CD14-positive monocyte (primary cell): ENCODE data around the gene ZBTB3. TPM values are rescaled to one million over a fixed set of nuclear protein-coding genes. Genes with fewer than 3 reads are reported as not detected.

Experiments
- DNase-seq, 3 donors: peaks; one replicate each; pipeline ENCODE4 v3.0.0-alpha.2; 2011 to 2022
- H2AFZ ChIP-seq: 2 replicates; pipeline ENCODE4 v1.6.0; 2012; ENCODE audit warnings: mild to moderate bottlenecking, low read depth, low read length, inconsistent platforms; ENCODE audit not compliant: insufficient read depth, poor library complexity, severe bottlenecking
- H3K27ac ChIP-seq, 2 donors: 1 replicate in 1 of 2; 2 replicates in 1 of 2; pipeline ENCODE4 v1.5.1; 2012 to 2013; ENCODE audit warnings: low read length in 2 of 2, control low read depth in 1 of 2, inconsistent platforms in 1 of 2, low read depth in 1 of 2, mild to moderate bottlenecking in 1 of 2
- H3K27me3 ChIP-seq, 2 donors: one replicate each; pipeline versions ENCODE4 v1.6.0 to v1.6.1; 2011 to 2013; ENCODE audit warnings: low read length in 2 of 2; ENCODE audit not compliant: control insufficient read depth in 2 of 2, insufficient read depth in 2 of 2
- H3K36me3 ChIP-seq, 2 donors: replicated peaks in 1 of 2; 1 replicate in 1 of 2; 2 replicates in 1 of 2; pipeline versions ENCODE4 v1.5.1 to v1.6.1; 2012 to 2013; ENCODE audit warnings: low read length in 2 of 2, control low read depth in 1 of 2, inconsistent platforms in 1 of 2, mild to moderate bottlenecking in 1 of 2; ENCODE audit not compliant: insufficient read depth in 2 of 2, control insufficient read depth in 1 of 2
- H3K4me1 ChIP-seq, 2 donors: 1 replicate in 1 of 2; 2 replicates in 1 of 2; pipeline versions ENCODE4 v1.5.1 to v1.6.1; 2012 to 2013; ENCODE audit warnings: low read length in 2 of 2, control low read depth in 1 of 2, inconsistent platforms in 1 of 2, mild to moderate bottlenecking in 1 of 2, moderate library complexity in 1 of 2; ENCODE audit not compliant: insufficient read depth in 2 of 2, control insufficient read depth in 1 of 2
- H3K4me2 ChIP-seq: replicated peaks from 2 replicates; pipeline ENCODE3; 2012; ENCODE audit warnings: low read length, moderate library complexity, mild to moderate bottlenecking; ENCODE audit not compliant: poor library complexity, severe bottlenecking; ENCODE audit errors: extremely low read depth
- H3K4me3 ChIP-seq, 3 experiments: fragments of 200-600 bp in 1 of 3; sonication (generic) in 1 of 3; replicated peaks in 1 of 3; 1 replicate in 2 of 3; 2 replicates in 1 of 3; pipeline ENCODE4 v1.5.1; 2011 to 2013; ENCODE audit warnings: low read length in 3 of 3, mild to moderate bottlenecking in 3 of 3, control low read depth in 2 of 3, low read depth in 2 of 3, inconsistent platforms in 1 of 3, moderate library complexity in 1 of 3
- H3K79me2 ChIP-seq: 2 replicates; pipeline ENCODE4 v1.6.0; 2012; ENCODE audit warnings: mild to moderate bottlenecking, control low read depth, inconsistent platforms, low read length, moderate library complexity; ENCODE audit not compliant: insufficient read depth
- H3K9ac ChIP-seq: 2 replicates; pipeline ENCODE4 v1.6.0; 2017; ENCODE audit warnings: low read length, mild to moderate bottlenecking; ENCODE audit not compliant: insufficient read depth, poor library complexity, severe bottlenecking
- H3K9me3 ChIP-seq, 2 donors: replicated peaks in 1 of 2; 1 replicate in 1 of 2; 2 replicates in 1 of 2; pipeline versions ENCODE4 v1.5.1 to v1.6.1; 2012 to 2013; ENCODE audit warnings: low read length in 2 of 2, control low read depth in 1 of 2; ENCODE audit not compliant: control insufficient read depth in 1 of 2, insufficient read depth in 1 of 2
- H4K20me1 ChIP-seq: 2 replicates; pipeline ENCODE4 v1.6.0; 2012; ENCODE audit warnings: mild to moderate bottlenecking, low read length, control low read depth, moderate library complexity; ENCODE audit not compliant: insufficient read depth
- H3K27ac Mint-ChIP-seq, 7 donors: one replicate each; pipeline ENCODE4 v1.8.0; 2020; ENCODE audit warnings: mild to moderate bottlenecking in 7 of 7, mixed read lengths in 7 of 7, moderate library complexity in 6 of 7, inconsistent platforms in 2 of 7
- H3K27me3 Mint-ChIP-seq, 3 donors: one replicate each; pipeline ENCODE4 v1.8.0; 2021 to 2022; ENCODE audit warnings: low read depth in 3 of 3, mild to moderate bottlenecking in 3 of 3, mixed read lengths in 3 of 3, moderate library complexity in 3 of 3, inconsistent platforms in 1 of 3
- H3K36me3 Mint-ChIP-seq, 2 donors: one replicate each; pipeline ENCODE4 v1.8.0; 2020; ENCODE audit warnings: mixed read lengths in 2 of 2, inconsistent platforms in 1 of 2, mild to moderate bottlenecking in 1 of 2
- H3K4me1 Mint-ChIP-seq: one replicate; pipeline ENCODE4 v1.8.0; 2020; ENCODE audit warnings: mild to moderate bottlenecking, mixed read lengths
- H3K4me3 Mint-ChIP-seq, 2 donors: one replicate each; pipeline ENCODE4 v1.8.0; 2020; ENCODE audit warnings: mild to moderate bottlenecking in 2 of 2, mixed read lengths in 2 of 2, moderate library complexity in 1 of 2
- H3K9me3 Mint-ChIP-seq, 7 donors: one replicate each; pipeline ENCODE4 v1.8.0; 2020 to 2022; ENCODE audit warnings: mixed read lengths in 7 of 7, mild to moderate bottlenecking in 6 of 7, moderate library complexity in 6 of 7, inconsistent platforms in 2 of 7
- CTCF ChIP-seq: fragments of 200-600 bp; IDR thresholded peaks from one replicate; pipeline ENCODE4 v1.8.0; 2022; ENCODE audit warnings: antibody characterized with exemption, mild to moderate bottlenecking
- WGBS: methylation state at CpG from one replicate; pipeline ENCODE4 v1.1.5; 2013; ENCODE audit warnings: missing lambda C conversion rate; ENCODE audit not compliant: insufficient coverage; 5-methylcytosine and 5-hydroxymethylcytosine counted together
- intact Hi-C, 2 donors: fragments of 100-400 bp; cut with micrococcal nuclease; formaldehyde crosslinking; loops; one replicate each; pipeline versions ENCODE4 v1.15.0 to v1.15.1; 2023
- polyA plus RNA-seq, 3 donors: library from polyadenylated mRNA; depleted of rRNA in 1 of 3; unstranded in 2 of 3; stranded (reverse) in 1 of 3; fragments of 300-500 nt in 2 of 3; fragments of >200 nt in 1 of 3; fragmentation: Illumina TruSeq in 2 of 3; gene quantifications; 1 replicate in 2 of 3; 2 replicates in 1 of 3; pipeline ENCODE4 v1.2.3, GENCODE V29; 2012 to 2021

ZBTB3 gene
- polyA plus RNA-seq, 3 donors = 1.7 to 4.5 (median 2.0) TPM

- Histone ChIP-seq H3K36me3 (peaks cover 15 to 19% of the 10 kb centered on the region in 2 donors), H2AFZ (peak within 1 kb of the TSS; percentile 98), H3K4me2 (peak within 1 kb of the TSS; percentile 96), H3K9ac (no peak within 1 kb of the TSS), H3K4me1 (peaks cover 60 to 77% of the 10 kb centered on the region in 2 donors), H3K9me3 (no peaks in the 10 kb centered on the region), H4K20me1 (no peaks in the 10 kb centered on the region), H3K27me3 (no peaks in the 10 kb centered on the region), H3K79me2 (peaks cover 13% of the 10 kb centered on the region), H3K27ac (peak within 1 kb of the TSS; percentile 29 to 97), H3K4me3 (peak within 1 kb of the TSS; percentile 17 to 91 (median 42))
- WGBS = 92% methylated on average over 9 of the region's 10 CpGs
- intact Hi-C loops = loop anchor here (5.0 to 10.0 kb wide), 2 partner anchors 55 to 113 kb away; partner anchors contain the start of genes TUT1 (in 2 of the 2) and INTS5 (in 1 of the 2)
- no peaks in the 10 kb centered on the region for H3K9me3 Mint-ChIP-seq
- TF ChIP-seq CTCF = no peak
- H3K36me3 Mint-ChIP-seq = peaks cover 10 to 20% of the 10 kb centered on the region in 2 donors
- H3K4me1 Mint-ChIP-seq = peaks cover 52% of the 10 kb centered on the region
- no peak for DNase-seq
- no peaks in the 10 kb centered on the region for H3K27me3 Mint-ChIP-seq
- peak within 1 kb of the TSS; percentile 82 to 87 for H3K4me3 Mint-ChIP-seq
- peak within 1 kb of the TSS; percentile 31 to 99 (median 78) for H3K27ac Mint-ChIP-seq
Observed at GRCh38 chr11:62707277-62707861, 46.6 kb downstream of the ZBTB3 start, which contains the start of the genes BSCL2 and GNG3. Gene BSCL2 (minus strand): TSS chr11:62707424. CDS start chr11:62707195, 229 bp downstream. Gene GNG3 (plus strand): TSS chr11:62707676. CDS start chr11:62708296, 620 bp downstream.

- Mint-ChIP-seq H3K4me1 (peaks cover 57% of the 10 kb centered on the region), H3K27ac (peak overlapping the region in 6 of 7 donors; percentile 7 to 92 (median 81)), H3K27me3 (no peaks in the 10 kb centered on the region), H3K36me3 (peaks cover 8 to 20% of the 10 kb centered on the region in 2 donors), H3K9me3 (peaks cover 0 to 3% (median 0%) of the 10 kb centered on the region in 7 donors), H3K4me3 (peak overlapping the region; percentile 72 to 82)
- Histone ChIP-seq H4K20me1 (no peaks in the 10 kb centered on the region), H3K79me2 (peaks cover 10% of the 10 kb centered on the region), H3K27ac (peak overlapping the region; percentile 28 to 29), H3K27me3 (no peaks in the 10 kb centered on the region), H3K4me2 (peak overlapping the region; percentile 93), H3K36me3 (peaks cover 11 to 15% of the 10 kb centered on the region in 2 donors), H2AFZ (peak overlapping the region; percentile 96), H3K9ac (no peak overlapping the region), H3K4me1 (peaks cover 66 to 82% of the 10 kb centered on the region in 2 donors), H3K9me3 (no peaks in the 10 kb centered on the region), H3K4me3 (peak overlapping the region in 2 of 3 experiments; percentile 42 to 91)
- no peak for TF ChIP-seq CTCF
- DNase-seq = no peak
- 93% methylated on average over 7 of the region's 8 CpGs for WGBS
- intact Hi-C loops = loop anchor here (5.0 to 10.0 kb wide), 2 partner anchors 55 to 112 kb away; partner anchors contain the start of genes TUT1 (in 2 of the 2) and INTS5 (in 1 of the 2)
Observed at GRCh38 chr11:62706850-62707247, 47.1 kb downstream of the ZBTB3 start.
